HG03139 (cell line): ENCODE results near the gene COL19A1.
"Not testable (repeated sequence)": the region's sequence is repeated elsewhere in the genome, so short reads cannot be mapped to it uniquely, and the experiment has no call there.

Experiments used
- ATAC-seq: cut with Tn5 transposase; IDR thresholded peaks from one replicate; pipeline ENCODE4 v1.9.1; 2021; ENCODE audit not compliant: unreplicated experiment

The COL19A1 gene

DNA sequence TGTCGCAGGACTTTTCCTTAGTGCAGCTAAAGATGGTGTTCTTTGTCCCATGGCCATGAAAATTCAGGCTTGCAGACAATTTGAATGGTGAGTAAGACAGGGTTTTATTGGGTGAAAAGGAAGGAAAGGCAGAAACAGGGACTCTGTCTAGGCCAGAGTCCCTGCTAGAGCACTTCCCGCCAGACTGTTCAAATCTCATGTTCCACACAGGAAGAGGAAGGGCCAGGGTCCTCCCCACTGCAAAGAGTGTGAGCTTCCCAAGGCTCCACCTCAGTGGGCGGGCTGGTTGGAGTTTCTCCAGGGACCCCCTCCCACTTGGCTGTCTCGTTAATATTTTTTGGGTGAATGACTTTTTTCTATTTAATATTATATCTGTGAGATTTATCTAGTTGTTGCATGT, 29.0 kb downstream of the COL19A1 start:
- no peak for ATAC-seq

DNA sequence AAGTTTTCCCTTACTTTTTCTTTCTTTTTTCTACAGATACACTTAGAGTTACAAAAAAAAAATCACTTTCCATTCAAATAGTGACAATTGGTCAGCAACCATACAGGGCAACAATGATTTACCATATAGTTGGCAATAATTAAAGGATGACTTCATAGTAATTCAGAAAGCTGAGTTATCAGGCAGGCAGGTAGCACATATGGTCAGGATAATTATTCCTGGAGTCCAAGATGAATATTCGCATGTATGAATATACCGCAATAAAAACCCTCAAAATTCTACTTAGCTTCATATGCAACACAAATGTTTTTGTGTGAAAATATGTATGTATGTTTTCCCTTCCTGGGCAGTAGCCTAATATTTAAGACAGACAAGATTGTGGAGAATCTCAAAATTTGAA, 34.5 kb downstream of the COL19A1 start:
- no peak for ATAC-seq

DNA sequence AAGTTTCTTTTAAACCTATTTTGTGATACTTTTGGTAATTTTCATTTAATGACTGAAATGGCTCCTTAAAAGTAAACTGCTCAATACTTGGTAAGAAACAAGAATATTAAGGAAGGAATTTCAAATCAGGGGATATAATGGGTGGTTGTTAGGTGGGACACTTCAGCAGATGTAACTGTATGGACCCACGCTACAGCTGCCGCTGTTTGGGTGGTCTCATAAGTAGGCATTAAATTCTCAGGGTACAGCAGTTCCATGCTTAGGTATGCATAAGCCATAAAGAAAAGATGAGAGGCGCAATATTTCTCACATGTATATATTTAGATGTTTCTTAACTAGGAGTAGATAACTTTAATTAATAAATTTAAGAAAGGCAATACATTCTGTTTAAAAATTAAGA, 35.0 kb downstream of the COL19A1 start:
- no peak for ATAC-seq

DNA sequence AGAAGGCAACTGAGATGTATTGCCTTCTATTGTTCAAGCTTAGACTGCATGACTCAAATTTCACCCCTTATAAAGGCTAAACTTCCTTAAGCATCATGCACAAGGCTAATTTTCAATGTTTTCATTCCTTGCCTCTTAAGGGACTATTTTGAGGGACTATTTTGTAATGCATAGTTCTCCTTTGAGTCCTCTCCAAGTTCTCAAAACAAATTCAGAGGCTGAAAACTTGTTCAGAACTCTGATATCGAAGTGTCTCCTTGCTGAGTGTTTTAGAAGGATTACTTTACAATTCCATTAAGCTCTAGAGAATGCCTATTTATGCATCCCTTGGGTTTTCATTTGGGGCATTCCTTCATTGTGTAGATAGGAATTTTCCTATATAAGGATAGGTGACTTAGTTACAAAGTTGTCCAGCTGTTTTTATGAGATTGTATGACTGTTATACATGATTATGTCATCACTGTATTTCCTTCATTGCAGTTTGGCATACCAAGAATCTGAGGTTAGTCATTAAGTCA, 41.7 kb downstream of the COL19A1 start:
- ATAC-seq, result no peak

DNA sequence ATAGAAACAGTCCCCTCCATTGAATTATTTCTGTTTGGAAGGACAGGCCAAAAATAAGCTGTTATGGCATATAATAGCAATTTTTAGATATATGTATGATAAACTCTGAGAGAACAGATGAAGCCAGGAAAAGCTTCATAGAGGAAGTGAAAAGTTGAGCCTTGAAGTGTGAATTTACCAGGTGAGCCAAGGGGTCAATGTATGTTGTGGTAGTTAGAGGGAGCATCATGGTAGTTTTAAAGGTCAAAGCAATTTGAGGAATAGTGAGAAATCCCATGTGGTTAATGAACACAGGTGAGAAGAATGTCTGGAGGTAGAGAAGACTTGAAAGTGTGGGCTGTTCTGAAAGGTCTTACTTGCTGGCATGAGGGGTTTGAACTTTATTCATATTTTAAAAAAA, 47.0 kb downstream of the COL19A1 start:
- ATAC-seq, result no peak

DNA sequence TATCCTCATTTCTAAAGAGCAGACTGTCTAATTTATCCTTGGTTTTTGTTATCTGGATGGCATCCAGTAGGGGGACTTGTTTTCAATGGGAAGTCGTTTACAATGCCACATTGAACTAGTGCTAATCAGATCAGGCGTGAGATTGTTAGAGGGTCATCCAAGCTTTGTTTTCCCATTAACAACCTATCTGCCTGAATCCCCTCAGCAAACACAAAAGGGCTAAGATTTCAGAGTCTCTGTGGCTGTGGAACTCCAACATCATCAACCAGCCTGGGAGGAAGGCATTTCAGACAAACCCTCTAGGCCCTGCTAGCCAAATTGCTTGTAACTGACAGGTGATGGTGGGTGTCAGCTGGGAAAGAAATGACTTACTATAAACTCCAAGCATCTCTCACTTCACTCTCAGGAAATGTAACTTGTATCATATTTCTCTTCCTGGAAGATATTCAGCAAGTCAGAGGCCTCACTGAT, 47.7 kb downstream of the COL19A1 start:
- no peak for ATAC-seq

DNA sequence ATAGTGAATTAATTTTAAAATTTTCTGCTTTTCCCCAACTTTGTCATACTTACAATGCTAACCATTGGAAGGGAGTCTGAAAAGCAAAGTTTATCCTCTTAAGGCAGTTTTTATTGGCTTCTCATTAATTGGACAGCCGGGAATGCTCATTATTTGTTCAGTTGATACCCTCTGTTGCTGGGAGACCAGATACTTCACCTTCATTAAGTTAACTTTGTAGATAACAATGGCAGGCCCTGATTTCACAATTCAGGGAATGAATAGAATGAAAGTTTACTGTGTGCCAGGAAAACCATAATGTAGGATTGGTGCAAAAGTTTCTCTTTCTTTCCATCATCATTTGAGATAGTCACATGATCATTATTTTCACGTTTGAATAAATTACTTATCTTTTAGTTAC, 49.0 kb downstream of the COL19A1 start:
- ATAC-seq, result no peak

DNA sequence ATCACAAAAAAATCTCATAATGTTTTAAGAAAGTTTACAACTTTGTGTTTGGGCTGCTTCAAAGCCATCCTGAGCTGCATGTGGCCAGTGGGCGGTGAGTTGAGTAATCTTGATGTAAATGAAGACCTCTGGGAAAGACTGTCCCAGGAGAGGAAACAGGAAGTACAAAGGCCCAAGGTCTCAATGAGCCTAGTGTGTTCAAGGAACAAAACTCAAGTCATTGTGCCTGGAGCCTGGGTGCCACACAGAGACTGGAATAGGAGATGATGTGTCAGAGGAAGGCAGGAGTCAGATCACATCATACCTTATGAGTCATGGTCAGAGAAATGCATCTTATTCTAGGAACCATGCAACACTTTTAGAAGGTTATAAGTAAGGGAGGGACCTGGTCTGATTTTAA, 51.5 kb downstream of the COL19A1 start:
- ATAC-seq, result peak; percentile 70

DNA sequence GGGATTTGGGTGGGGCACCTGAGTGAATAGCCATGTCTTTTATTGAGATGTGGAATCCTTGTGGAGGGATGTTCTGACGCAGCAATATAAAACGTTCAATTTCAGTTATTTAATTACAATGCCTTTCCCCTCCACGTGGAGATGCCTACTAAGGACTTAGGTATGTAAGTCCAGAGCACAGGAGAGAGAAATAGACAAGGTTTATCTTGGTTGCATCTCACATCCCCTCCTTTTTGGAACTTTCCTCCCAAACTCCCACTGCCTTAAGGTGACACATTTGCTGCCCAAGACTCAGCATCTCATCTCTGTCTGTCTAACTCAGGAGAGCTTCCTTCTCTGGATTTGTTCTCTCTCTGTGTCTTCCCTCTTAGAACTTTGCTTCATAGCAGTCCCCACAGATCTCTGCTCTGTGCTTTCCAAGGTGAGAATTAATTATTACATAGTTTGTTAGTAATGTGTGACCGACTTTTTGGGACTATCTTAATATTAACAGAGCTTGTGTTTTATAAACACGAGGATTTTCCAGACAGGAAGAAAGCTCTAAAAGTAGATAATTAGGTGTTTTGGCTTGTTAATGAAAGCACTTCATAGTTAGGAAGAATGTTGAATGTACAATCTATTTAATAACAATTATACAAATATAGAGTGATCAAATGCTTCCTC, 52.6 kb downstream of the COL19A1 start:
- no peak for ATAC-seq

DNA sequence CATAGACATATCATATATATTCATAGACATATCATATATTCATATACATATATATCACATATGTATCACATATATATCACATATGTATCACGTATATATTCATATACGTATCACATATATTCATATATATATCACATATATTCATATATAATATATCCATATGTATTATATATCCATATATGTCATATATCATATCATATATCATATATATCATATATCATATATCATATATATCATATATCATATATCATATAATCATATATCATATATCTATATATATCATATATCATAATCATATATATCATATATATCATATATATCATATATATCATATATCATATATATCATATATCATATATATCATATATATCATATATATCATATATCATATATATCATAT, 54.7 kb downstream of the COL19A1 start:
- ATAC-seq, result not testable (repeated sequence)

DNA sequence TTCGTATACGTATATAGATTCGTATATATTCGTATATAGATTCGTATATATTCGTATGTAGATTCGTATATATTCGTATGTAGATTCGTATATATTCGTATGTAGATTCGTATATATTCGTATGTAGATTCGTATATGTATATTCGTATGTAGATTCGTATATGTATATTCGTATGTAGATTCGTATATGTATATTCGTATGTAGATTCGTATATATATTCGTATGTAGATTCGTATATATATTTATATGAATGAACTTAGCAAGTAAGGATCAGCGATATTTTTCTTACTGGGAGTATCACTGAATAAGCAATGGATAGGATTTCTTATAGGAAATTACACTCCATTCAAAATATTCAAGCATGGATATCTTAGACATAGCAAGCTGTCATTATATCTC, 55.3 kb downstream of the COL19A1 start:
- not testable (repeated sequence) for ATAC-seq

DNA sequence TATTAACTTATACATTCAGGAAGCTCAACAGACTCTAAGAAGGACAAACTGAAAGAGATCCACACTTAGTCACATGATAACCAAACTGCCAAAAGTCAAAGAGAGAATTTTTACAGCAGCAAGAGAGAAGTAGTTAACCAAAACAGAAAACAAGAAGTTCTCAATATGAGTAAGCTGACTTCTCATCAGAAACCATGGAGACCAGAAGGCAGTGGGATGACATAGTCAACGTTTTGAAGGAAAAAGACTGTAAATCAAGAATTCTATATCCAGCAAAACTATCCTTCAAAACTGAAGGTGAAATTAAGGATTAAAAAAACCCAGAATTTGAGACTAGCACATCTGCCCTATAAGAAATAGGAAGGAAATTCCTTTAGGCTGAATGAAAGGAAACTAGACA, 60.4 kb downstream of the COL19A1 start:
- no peak for ATAC-seq

DNA sequence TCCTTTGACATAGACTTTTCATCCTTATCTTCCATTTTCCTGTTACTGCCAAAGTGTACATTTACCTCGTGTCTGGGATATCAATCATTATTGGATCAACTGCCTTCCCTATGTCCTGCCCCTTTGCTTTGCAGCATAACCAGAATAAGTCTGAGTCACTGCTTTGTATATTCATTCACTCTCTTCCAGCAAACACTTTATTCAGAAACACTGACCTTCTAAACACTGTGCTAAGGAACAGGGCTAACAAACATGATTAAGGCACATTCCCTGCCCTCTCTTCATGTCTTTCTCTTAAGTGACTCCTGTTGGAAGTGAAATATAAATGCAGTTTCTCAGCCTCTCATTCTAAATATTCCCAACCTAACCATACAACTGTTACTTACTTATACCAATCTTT, 66.9 kb downstream of the COL19A1 start:
- no peak for ATAC-seq

DNA sequence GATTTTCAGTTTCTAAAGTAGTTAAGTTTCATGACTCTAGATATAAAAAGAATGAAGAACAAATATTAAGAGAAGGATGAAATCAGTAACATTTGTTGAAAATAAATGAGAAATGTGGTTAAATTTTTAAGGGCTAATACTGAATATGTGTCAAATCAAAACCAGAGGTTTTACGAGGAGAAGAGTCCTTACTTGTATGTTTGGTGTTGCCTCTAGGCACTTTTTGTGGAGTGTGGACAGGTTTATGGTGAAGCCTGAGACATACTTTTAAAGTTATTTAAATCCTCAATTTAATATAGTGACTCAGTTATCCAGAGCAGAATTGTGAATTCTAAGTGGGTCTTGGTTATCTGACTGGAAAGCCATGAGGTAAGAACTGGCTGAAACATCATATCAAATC, 68.7 kb downstream of the COL19A1 start:
- ATAC-seq, result no peak

DNA sequence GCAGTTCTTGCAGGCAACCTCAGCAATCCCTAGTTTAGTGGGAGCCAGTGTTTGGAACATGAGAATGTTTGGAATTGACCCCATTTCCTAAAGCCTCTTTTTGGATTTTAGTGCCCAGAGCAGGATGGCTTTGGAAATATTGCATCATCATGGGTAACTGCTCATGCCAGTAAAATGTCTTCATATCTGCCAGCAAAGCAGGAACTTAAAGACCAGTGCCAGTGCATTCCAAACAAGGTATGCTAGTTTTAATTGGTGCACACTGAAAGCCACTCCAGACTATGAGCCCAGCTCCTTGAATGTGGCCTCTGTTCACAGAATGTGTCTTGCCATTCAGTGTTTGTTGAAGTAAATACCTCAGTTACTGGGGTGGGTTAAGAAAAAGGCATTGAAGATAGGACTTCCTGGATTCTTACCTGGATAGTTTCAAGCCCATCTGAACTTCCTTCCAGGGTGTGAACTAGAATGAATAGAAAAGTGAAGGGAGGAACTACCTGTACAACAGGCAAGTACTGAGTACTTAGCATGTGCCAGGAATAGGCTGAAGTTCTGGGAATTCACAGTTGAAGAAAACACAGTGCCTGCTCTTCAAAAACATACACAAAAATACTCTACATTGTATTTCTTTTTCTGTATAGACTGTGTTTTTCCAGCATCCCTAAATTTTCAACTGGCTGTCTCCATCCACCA, 70.5 kb downstream of the COL19A1 start:
- ATAC-seq, result no peak

DNA sequence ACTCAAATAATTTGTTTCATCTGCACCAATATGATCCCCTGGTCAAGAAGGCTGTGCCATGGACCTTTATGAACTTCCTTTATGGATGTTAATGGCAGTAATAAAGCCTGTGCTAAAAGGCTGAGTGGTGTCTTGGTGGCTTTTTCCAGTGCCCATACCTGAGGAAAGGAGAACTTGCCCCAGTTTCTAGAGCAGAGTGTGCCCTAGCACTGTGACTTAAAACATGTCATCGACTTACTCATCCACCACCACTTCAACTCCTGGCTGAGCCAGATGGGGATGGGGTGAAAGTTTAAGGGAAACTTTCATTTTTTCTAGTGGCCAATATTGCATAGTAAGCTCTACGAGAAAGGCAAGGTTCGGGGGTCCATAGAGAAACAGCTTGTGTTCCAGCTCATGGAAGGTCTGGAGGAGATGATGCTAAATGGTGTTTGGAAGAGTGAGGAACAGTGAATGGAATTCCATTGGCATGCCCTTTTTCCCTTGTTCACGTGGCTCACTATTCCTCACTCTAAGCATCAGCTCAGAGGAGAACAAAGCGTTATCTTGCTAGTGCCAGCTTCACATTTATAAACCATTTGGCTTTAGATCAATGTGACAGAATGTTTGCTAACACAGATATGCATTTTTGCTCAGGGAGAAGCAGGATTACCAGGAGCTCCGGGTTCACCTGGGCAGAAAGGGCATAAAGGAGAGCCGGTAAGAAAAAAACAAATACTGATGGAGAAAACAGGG, 71.2 kb downstream of the COL19A1 start:
- no peak for ATAC-seq

DNA sequence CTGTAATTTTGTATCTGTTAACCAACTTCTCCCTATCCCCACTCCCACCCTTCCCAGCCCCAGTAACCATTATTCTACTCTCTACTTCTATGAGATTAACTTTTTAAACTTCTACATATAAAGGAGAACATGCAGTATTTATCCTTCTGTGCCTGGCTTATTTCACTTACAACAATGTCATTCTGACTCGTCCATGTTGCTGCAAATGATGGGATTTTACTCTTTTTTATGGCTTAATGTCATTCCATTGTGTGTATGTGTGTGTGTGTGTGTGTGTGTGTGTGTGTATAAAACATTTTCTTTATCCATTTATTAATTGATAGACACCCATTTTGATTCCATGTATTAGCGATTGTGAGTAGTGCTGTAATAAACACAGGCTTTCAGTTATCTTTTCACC, 76.1 kb downstream of the COL19A1 start:
- no peak for ATAC-seq

DNA sequence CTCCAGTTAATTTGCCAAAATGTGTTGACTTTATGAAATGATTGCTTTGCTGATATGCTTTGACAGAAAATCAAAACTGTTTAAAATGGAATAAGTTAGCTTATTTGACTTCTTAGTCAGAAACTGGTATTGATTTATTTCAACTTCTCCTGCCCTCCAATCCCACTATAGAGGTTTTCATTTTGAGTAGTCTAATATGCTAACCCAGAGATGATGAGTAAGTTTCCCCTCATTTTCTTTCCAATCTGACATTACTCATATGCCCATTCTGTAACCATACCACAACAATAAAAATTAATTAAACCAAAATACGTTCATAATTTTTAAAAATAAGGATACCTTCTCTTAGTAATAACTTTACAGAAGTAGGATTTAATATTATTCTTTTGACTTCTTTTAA, 78.8 kb downstream of the COL19A1 start:
- no peak for ATAC-seq

DNA sequence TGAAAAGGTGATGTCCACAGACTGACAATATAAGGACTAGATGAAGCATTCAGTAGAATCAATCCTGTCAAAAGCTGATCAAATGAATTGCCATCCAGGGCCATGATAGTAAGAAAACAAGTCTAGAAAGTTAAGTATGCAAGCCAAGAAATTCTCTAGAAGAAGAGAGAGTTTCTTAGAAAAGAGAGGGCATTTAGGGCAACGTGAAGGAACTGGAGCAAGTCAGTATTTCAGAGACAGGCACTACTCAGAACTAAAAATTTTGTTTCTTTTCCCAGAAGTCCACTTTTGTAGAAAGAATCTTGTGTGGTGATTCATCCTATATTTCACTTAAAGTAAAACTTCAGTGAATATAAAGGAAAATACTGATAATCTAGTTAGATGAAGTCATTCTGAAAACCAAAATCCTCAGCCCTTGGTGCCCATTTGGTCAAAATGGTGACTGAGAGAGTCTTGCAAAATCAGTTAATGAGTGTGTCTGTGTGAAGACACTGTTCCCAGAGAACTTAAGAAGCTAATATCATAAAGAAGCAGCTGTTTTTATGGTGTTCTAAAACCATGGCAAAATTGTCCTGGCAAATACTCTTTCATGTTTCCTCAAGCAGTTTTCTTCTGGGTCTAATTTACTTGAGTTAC, 82.2 kb downstream of the COL19A1 start:
- ATAC-seq, result no peak

DNA sequence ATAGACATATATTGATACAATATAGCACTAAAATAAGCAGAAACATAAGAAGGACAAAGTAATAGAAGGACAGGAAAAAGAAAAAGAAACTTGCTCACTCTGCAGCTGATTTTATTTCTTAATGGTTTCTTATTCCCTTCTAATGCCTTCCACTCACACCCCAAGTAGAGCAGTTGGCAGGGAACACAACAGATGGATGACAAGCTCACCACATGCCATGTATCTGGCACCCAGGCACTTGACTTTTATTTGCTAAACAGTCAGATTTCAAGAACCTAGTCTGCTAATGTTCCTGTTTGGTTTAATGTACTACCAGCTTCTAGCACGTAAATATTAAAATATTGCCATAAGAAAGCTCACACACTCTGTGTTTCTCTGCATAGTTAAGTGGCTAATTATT, 87.1 kb downstream of the COL19A1 start:
- no peak for ATAC-seq

DNA sequence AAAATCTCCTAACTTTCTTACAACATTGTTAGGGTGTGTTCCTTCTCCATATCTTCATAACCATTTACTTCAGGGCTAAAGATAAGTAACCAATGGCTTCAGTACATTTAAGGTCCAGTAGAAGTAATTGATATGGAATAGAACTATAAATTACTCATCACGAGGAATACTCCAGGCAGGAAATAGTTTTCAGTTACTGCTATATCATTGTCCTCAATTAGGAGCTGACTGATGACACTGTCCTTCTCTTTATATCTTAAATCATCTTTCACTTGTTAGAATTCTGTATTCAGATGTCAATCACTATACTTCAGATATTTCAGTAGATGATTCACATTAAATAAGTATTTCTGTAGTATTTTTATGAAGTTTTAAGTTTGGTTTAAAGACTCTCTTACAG, 88.4 kb downstream of the COL19A1 start:
- no peak for ATAC-seq
